Measurements from ENCODE around the gene GLT8D2.

GRCh38 chr12:104056419-104056972 is 6.5 kb upstream of the GLT8D2 start:
- TF ChIP-seq EZH2phosphoT487 (IDR thresholded peaks at IDR 0.05; ENCODE audit: borderline replicate concordance, low read length) (no peak), CTCF (IDR thresholded peaks at IDR 0.05; ENCODE audit: low read depth, low read length, poor library complexity, severe bottlenecking) (no peak)

Measured in DOHH2 (cell line).